Liver (tissue), 9 donors: Measurements from ENCODE around the gene GJB1. TPM values are rescaled to one million over a fixed set of nuclear protein-coding genes. Genes with fewer than 3 reads are reported as not detected.

ENCODE experiments used
- DNase-seq: peaks from one replicate; pipeline ENCODE4 v3.0.0-alpha.2; 2017; ENCODE audit warnings: low spot score
- H3K27ac ChIP-seq, 2 donors: one replicate each; pipeline ENCODE4 v1.7.0; 2013; ENCODE audit warnings: inconsistent platforms in 2 of 2, low read length in 2 of 2, control low read depth in 1 of 2, low read depth in 1 of 2, mild to moderate bottlenecking in 1 of 2
- H3K27me3 ChIP-seq, 4 donors: one replicate each; pipeline versions ENCODE4 v1.6.1 to v1.7.0; 2013; ENCODE audit warnings: low read length in 3 of 4, inconsistent platforms in 1 of 4, mild to moderate bottlenecking in 1 of 4, moderate library complexity in 1 of 4; ENCODE audit not compliant: control insufficient read depth in 4 of 4, insufficient read depth in 4 of 4
- H3K36me3 ChIP-seq, 4 donors: one replicate each; pipeline versions ENCODE4 v1.6.1 to v1.7.0; 2013; ENCODE audit warnings: low read length in 3 of 4, mild to moderate bottlenecking in 3 of 4, low read depth in 1 of 4, moderate library complexity in 1 of 4; ENCODE audit not compliant: control insufficient read depth in 4 of 4, insufficient read depth in 3 of 4
- H3K4me1 ChIP-seq, 4 donors: one replicate each; pipeline versions ENCODE4 v1.6.1 to v1.7.0; 2013; ENCODE audit warnings: low read length in 3 of 4, mild to moderate bottlenecking in 3 of 4, moderate library complexity in 1 of 4; ENCODE audit not compliant: control insufficient read depth in 4 of 4, insufficient read depth in 4 of 4
- H3K4me3 ChIP-seq, 3 donors: one replicate each; pipeline versions ENCODE4 v1.6.1 to v1.7.0; 2013; ENCODE audit warnings: low read length in 3 of 3, control low read depth in 1 of 3, low read depth in 1 of 3, mild to moderate bottlenecking in 1 of 3
- H3K9ac ChIP-seq, 2 donors: one replicate each; pipeline ENCODE4 v1.7.0; 2013; ENCODE audit warnings: low read length in 2 of 2, mild to moderate bottlenecking in 2 of 2, moderate library complexity in 2 of 2, control low read depth in 1 of 2, low read depth in 1 of 2
- H3K9me3 ChIP-seq, 4 donors: one replicate each; pipeline versions ENCODE4 v1.6.1 to v1.7.0; 2013; ENCODE audit warnings: low read length in 3 of 4; ENCODE audit not compliant: control insufficient read depth in 4 of 4
- ATF3 ChIP-seq: IDR thresholded peaks from 2 replicates; pipeline ENCODE4 v1.6.1; 2016; ENCODE audit warnings: antibody characterized with exemption
- CTCF ChIP-seq: fragments of 150-350 bp; IDR thresholded peaks from 2 replicates; pipeline ENCODE4 v1.5.1; 2017; ENCODE audit warnings: improper control_type of control experiment, low read depth, low read length; ENCODE audit not compliant: missing input control
- EGR1 ChIP-seq, 2 donors: IDR thresholded peaks; 2 replicates each; pipeline ENCODE4 v1.6.1; 2016 to 2018; ENCODE audit warnings: antibody characterized with exemption in 2 of 2, low read depth in 2 of 2
- FOXA1 ChIP-seq: IDR thresholded peaks from 2 replicates; pipeline ENCODE4 v1.6.1; 2016; ENCODE audit warnings: antibody characterized with exemption
- FOXA2 ChIP-seq: IDR thresholded peaks from 2 replicates; pipeline ENCODE4 v1.6.1; 2016; ENCODE audit warnings: antibody characterized with exemption
- GABPA ChIP-seq, 2 donors: IDR thresholded peaks in 1 of 2; conservative IDR thresholded peaks in 1 of 2; 2 replicates each; pipeline ENCODE4 v1.6.1; 2016; ENCODE audit warnings: antibody characterized with exemption in 2 of 2, mild to moderate bottlenecking in 1 of 2, moderate library complexity in 1 of 2
- HNF4A ChIP-seq, 2 donors: conservative IDR thresholded peaks; 2 replicates each; pipeline ENCODE4 v1.6.1; 2016; ENCODE audit warnings: antibody characterized with exemption in 2 of 2, mild to moderate bottlenecking in 2 of 2
- HNF4G ChIP-seq: IDR thresholded peaks from 2 replicates; pipeline ENCODE4 v1.6.1; 2016; ENCODE audit warnings: antibody characterized with exemption
- JUND ChIP-seq, 2 donors: IDR thresholded peaks; 2 replicates each; pipeline ENCODE4 v1.6.1; 2016; ENCODE audit warnings: antibody characterized with exemption in 2 of 2
- NR2F2 ChIP-seq: IDR thresholded peaks from 2 replicates; pipeline ENCODE4 v1.6.1; 2016; ENCODE audit warnings: antibody characterized with exemption
- RAD21 ChIP-seq, 2 donors: IDR thresholded peaks; 2 replicates each; pipeline ENCODE4 v1.6.1; 2016; ENCODE audit warnings: antibody characterized with exemption in 2 of 2, mild to moderate bottlenecking in 2 of 2
- RXRA ChIP-seq, 2 donors: IDR thresholded peaks; 2 replicates each; pipeline ENCODE4 v1.6.1; 2017 to 2018; ENCODE audit warnings: antibody characterized with exemption in 2 of 2, mild to moderate bottlenecking in 1 of 2
- TAF1 ChIP-seq: conservative IDR thresholded peaks from 2 replicates; pipeline ENCODE4 v1.6.1; 2016; ENCODE audit warnings: antibody characterized with exemption, mild to moderate bottlenecking
- YY1 ChIP-seq: IDR thresholded peaks from 2 replicates; pipeline ENCODE4 v1.6.1; 2016; ENCODE audit warnings: antibody characterized with exemption, mild to moderate bottlenecking
- ZBTB33 ChIP-seq: IDR thresholded peaks from 2 replicates; pipeline ENCODE4 v1.6.1; 2016; ENCODE audit warnings: antibody characterized with exemption
- WGBS: extraction: QIAGEN DNeasy Blood & Tissue Kit; methylation state at CpG from one replicate; pipeline ENCODE4 v1.1.7; 2013; 5-methylcytosine and 5-hydroxymethylcytosine counted together
- polyA plus RNA-seq, 2 donors: library from polyadenylated mRNA; stranded (reverse) in 1 of 2; unstranded in 1 of 2; fragments of 200-250 nt in 1 of 2; fragments of >200 nt in 1 of 2; fragmentation: Nextera tagmentation in 1 of 2; extraction: Ambion mirVana in 1 of 2; gene quantifications; one replicate each; pipeline versions ENCODE4 v1.2.1 to v1.2.3, GENCODE V29; 2013 to 2015
- total RNA-seq, 2 donors: library from RNA; depleted of rRNA; stranded (reverse); fragments of >200 nt; gene quantifications; one replicate each; pipeline ENCODE4 v1.2.3, GENCODE V29; 2014
- TF ChIP-seq, protein P1 (sequence below): IDR thresholded peaks from 2 replicates; pipeline ENCODE4 v1.6.1; 2016; ENCODE audit warnings: antibody characterized with exemption
- TF ChIP-seq, protein P2 (sequence below): IDR thresholded peaks from 2 replicates; pipeline ENCODE4 v1.6.1; 2016; ENCODE audit warnings: antibody characterized with exemption, mild to moderate bottlenecking
- donor health status: healthy.
- donor health status: healthy.
- donor health status: healthy.
- donor health status: healthy.
- donor health status: healthy.

GJB1 gene
- total and polyA plus RNA-seq, 4 donors: 77.1 to 251 (median 199) TPM

DNA sequence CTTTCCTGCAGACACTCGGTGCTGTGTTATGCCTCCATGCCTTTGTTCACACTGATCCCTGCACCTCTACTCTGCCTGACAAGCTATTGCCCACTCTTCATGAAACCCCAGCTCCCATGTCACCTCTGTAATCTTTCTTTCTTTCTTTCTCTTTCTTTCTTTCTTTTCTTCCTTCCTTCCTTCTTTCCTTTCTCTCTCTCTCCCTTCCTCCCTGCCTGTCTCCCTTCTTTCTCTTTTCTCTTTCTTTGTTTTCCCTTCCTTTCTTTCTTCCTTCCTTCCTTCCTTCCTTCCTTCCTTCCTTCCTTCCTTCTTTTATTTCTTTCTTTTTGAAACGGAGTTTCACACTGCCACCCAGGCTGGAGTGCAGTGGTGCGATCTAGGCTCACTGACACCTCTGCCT lies 12.5 kb downstream of the GJB1 start:
- WGBS: 83% methylated on average over 3 of the region's 3 CpGs
- H3K9ac ChIP-seq: no peak overlapping the region

DNA sequence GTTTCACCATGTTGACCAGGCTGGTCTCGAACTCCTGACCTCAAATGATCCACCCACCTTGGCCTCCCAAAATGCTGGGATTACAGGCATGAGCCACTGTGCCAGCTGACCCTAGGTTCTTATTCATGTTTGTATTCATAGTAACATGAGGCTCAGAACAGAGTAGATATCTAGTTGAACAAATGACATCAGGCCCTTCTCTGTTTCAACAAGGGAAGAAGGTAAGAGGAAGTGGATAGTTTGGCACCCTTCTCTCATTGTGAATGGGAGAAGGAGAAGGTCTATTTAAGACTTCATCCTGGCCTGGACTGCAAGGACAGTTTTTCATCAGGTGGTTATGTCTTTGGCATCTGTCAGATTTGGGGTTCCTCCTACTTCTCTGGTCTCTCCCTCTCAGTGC lies 13.8 kb downstream of the GJB1 start:
- peaks cover 3 to 6% (median 5%) of the 10 kb centered on the region in 4 donors for H3K4me1 ChIP-seq

More for the DNA sequence above, 12.5 kb downstream of the GJB1 start:
- H3K4me1 ChIP-seq: peaks cover 3 to 6% (median 5%) of the 10 kb centered on the region in 4 donors
- no peaks in the 10 kb centered on the region for H3K9me3 ChIP-seq
- H3K27ac ChIP-seq: no peak overlapping the region
- TF ChIP-seq, protein P1, sequence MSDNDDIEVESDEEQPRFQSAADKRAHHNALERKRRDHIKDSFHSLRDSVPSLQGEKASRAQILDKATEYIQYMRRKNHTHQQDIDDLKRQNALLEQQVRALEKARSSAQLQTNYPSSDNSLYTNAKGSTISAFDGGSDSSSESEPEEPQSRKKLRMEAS: no peak
- TF ChIP-seq TAF1: no peak
- TF ChIP-seq RXRA (IDR thresholded peaks at IDR 0.05): no peak
- no peak for TF ChIP-seq YY1
- no peak for TF ChIP-seq EGR1 (IDR thresholded peaks at IDR 0.05; ENCODE audit: low read depth in 2 of 2)
- no peak for TF ChIP-seq NR2F2
- peaks cover 0 to 6% (median 0%) of the 10 kb centered on the region in 4 donors for H3K36me3 ChIP-seq
- no peak overlapping the region for H3K4me3 ChIP-seq
- no peak for DNase-seq
- H3K27me3 ChIP-seq: no peaks in the 10 kb centered on the region

More for the DNA sequence above, 13.8 kb downstream of the GJB1 start:
- no peaks in the 10 kb centered on the region for H3K27me3 ChIP-seq
- WGBS: 78% methylated on average over 1 of the region's 1 CpG
- DNase-seq: no peak
- H3K27ac ChIP-seq: no peak overlapping the region
- no peaks in the 10 kb centered on the region for H3K9me3 ChIP-seq
- no peak overlapping the region for H3K9ac ChIP-seq
- peaks cover 0 to 18% (median 6%) of the 10 kb centered on the region in 4 donors for H3K36me3 ChIP-seq
- no peak overlapping the region for H3K4me3 ChIP-seq
- no peak for TF ChIP-seq RXRA (IDR thresholded peaks at IDR 0.05)
- TF ChIP-seq, protein P2, sequence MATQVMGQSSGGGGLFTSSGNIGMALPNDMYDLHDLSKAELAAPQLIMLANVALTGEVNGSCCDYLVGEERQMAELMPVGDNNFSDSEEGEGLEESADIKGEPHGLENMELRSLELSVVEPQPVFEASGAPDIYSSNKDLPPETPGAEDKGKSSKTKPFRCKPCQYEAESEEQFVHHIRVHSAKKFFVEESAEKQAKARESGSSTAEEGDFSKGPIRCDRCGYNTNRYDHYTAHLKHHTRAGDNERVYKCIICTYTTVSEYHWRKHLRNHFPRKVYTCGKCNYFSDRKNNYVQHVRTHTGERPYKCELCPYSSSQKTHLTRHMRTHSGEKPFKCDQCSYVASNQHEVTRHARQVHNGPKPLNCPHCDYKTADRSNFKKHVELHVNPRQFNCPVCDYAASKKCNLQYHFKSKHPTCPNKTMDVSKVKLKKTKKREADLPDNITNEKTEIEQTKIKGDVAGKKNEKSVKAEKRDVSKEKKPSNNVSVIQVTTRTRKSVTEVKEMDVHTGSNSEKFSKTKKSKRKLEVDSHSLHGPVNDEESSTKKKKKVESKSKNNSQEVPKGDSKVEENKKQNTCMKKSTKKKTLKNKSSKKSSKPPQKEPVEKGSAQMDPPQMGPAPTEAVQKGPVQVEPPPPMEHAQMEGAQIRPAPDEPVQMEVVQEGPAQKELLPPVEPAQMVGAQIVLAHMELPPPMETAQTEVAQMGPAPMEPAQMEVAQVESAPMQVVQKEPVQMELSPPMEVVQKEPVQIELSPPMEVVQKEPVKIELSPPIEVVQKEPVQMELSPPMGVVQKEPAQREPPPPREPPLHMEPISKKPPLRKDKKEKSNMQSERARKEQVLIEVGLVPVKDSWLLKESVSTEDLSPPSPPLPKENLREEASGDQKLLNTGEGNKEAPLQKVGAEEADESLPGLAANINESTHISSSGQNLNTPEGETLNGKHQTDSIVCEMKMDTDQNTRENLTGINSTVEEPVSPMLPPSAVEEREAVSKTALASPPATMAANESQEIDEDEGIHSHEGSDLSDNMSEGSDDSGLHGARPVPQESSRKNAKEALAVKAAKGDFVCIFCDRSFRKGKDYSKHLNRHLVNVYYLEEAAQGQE: no peak
- TF ChIP-seq GABPA (IDR thresholded peaks at IDR 0.05 in 1 of 2, conservative IDR thresholded peaks at IDR 0.05 in 1 of 2): no peak
- TF ChIP-seq HNF4A (conservative IDR thresholded peaks at IDR 0.05): no peak
- TF ChIP-seq HNF4G: no peak
- TF ChIP-seq EGR1 (IDR thresholded peaks at IDR 0.05; ENCODE audit: low read depth in 2 of 2): no peak
- TF ChIP-seq NR2F2: no peak
- no peak for TF ChIP-seq ZBTB33
- no peak for TF ChIP-seq FOXA2
- TF ChIP-seq TAF1: no peak
- no peak for TF ChIP-seq FOXA1
- no peak for TF ChIP-seq CTCF
- no peak for TF ChIP-seq YY1
- TF ChIP-seq RAD21 (IDR thresholded peaks at IDR 0.05): no peak
- TF ChIP-seq JUND (IDR thresholded peaks at IDR 0.05): no peak
- no peak for TF ChIP-seq ATF3
